Large intestine (tissue), 3 donors: ENCODE measurements around the gene DDIAS. TPM values are rescaled to one million over a fixed set of nuclear protein-coding genes. Genes with fewer than 3 reads are reported as not detected.
"Not testable (repeated sequence)": the region's sequence is repeated elsewhere in the genome, so short reads cannot be mapped to it uniquely, and the experiment has no call there.

Source experiments
- DNase-seq, 2 donors: peaks; one replicate each; pipeline versions ENCODE4 v3.0.0 to v3.0.0-alpha.2; 2013
- H3K27ac ChIP-seq: one replicate; pipeline ENCODE4 v1.5.1; 2013; ENCODE audit warnings: low read length
- H3K27me3 ChIP-seq: 2 replicates; pipeline ENCODE4 v1.6.1; 2013; ENCODE audit warnings: low read length; ENCODE audit not compliant: control insufficient read depth, insufficient read depth
- H3K36me3 ChIP-seq: 2 replicates; pipeline ENCODE4 v1.6.1; 2013; ENCODE audit warnings: low read length; ENCODE audit not compliant: control insufficient read depth, insufficient read depth
- H3K4me1 ChIP-seq: one replicate; pipeline ENCODE4 v1.6.1; 2013; ENCODE audit warnings: low read length; ENCODE audit not compliant: control insufficient read depth, insufficient read depth
- H3K4me3 ChIP-seq: one replicate; pipeline ENCODE4 v1.5.1; 2013; ENCODE audit warnings: low read length
- H3K9me3 ChIP-seq: one replicate; pipeline ENCODE4 v1.6.1; 2013; ENCODE audit warnings: mild to moderate bottlenecking, low read depth, low read length, moderate library complexity; ENCODE audit not compliant: control insufficient read depth
- WGBS: methylation state at CpG from one replicate; pipeline ENCODE4 v1.1.5; 2013; ENCODE audit warnings: low lambda C conversion rate; ENCODE audit not compliant: insufficient coverage; 5-methylcytosine and 5-hydroxymethylcytosine counted together
- polyA plus RNA-seq: library from polyadenylated mRNA; unstranded; fragments of 120-200 nt; gene quantifications from one replicate; pipeline ENCODE4 v1.2.1, GENCODE V29; 2013

Gene DDIAS
- polyA plus RNA-seq, 1 donor = 2.5 TPM

- no peak for DNase-seq
- Histone ChIP-seq H3K36me3 (no peaks in the 10 kb centered on the region), H3K27ac (no peak overlapping the region), H3K27me3 (no peaks in the 10 kb centered on the region), H3K4me1 (no peaks in the 10 kb centered on the region), H3K9me3 (no peaks in the 10 kb centered on the region), H3K4me3 (no peak overlapping the region)
- no CpG with 5 or more reads among the region's 2 CpGs for WGBS
Observed at GRCh38 chr11:82942376-82942775, 40.8 kb downstream of the DDIAS start.

GRCh38 chr11:82943430-82943829, 41.9 kb downstream of the DDIAS start:
- peak; percentile 19 to 65 for DNase-seq
- WGBS = 33% methylated on average over 1 of the region's 1 CpG
- H3K27ac ChIP-seq = not testable (repeated sequence)

GRCh38 chr11:82944198-82944597, 42.7 kb downstream of the DDIAS start:
- no peak for DNase-seq
- no CpG with 5 or more reads among the region's 2 CpGs for WGBS

More at GRCh38 chr11:82943430-82943829, 41.9 kb downstream of the DDIAS start:
- not testable (repeated sequence) for H3K4me1 ChIP-seq, H3K27me3 ChIP-seq, H3K36me3 ChIP-seq, H3K4me3 ChIP-seq, H3K9me3 ChIP-seq

GRCh38 chr11:82945041-82945440, 43.5 kb downstream of the DDIAS start:
- H3K27ac ChIP-seq, H3K36me3 ChIP-seq, H3K27me3 ChIP-seq, H3K9me3 ChIP-seq, H3K4me3 ChIP-seq, DNase-seq, H3K4me1 ChIP-seq: not testable (repeated sequence)
- WGBS = no CpG with 5 or more reads among the region's 1 CpG

More at GRCh38 chr11:82944198-82944597, 42.7 kb downstream of the DDIAS start:
- no peaks in the 10 kb centered on the region for H3K36me3 ChIP-seq
- no peak overlapping the region for H3K4me3 ChIP-seq
- H3K27ac ChIP-seq = no peak overlapping the region
- H3K9me3 ChIP-seq = no peaks in the 10 kb centered on the region
- H3K27me3 ChIP-seq = no peaks in the 10 kb centered on the region
- no peaks in the 10 kb centered on the region for H3K4me1 ChIP-seq

- DNase-seq = no peak
- Histone ChIP-seq H3K27ac (no peak overlapping the region), H3K9me3 (no peaks in the 10 kb centered on the region), H3K27me3 (no peaks in the 10 kb centered on the region), H3K4me3 (no peak overlapping the region), H3K4me1 (no peaks in the 10 kb centered on the region), H3K36me3 (no peaks in the 10 kb centered on the region)
Observed at GRCh38 chr11:82945682-82946081, 44.1 kb downstream of the DDIAS start.

- H3K27ac ChIP-seq = no peak overlapping the region
- DNase-seq = no peak
Observed at GRCh38 chr11:82949352-82949751, 47.8 kb downstream of the DDIAS start.

GRCh38 chr11:82950502-82950901, 49.0 kb downstream of the DDIAS start:
- not testable (repeated sequence) for H3K4me3 ChIP-seq, H3K27ac ChIP-seq, H3K27me3 ChIP-seq, H3K4me1 ChIP-seq, H3K36me3 ChIP-seq, DNase-seq, H3K9me3 ChIP-seq
- no CpG with 5 or more reads among the region's 2 CpGs for WGBS

More at GRCh38 chr11:82949352-82949751, 47.8 kb downstream of the DDIAS start:
- Histone ChIP-seq H3K4me1 (no peaks in the 10 kb centered on the region), H3K36me3 (no peaks in the 10 kb centered on the region), H3K4me3 (no peak overlapping the region), H3K27me3 (no peaks in the 10 kb centered on the region), H3K9me3 (no peaks in the 10 kb centered on the region)

GRCh38 chr11:82955736-82956453, 54.4 kb downstream of the DDIAS start:
- WGBS = no CpG with 5 or more reads among the region's 9 CpGs
- H3K36me3 ChIP-seq, DNase-seq: not testable (repeated sequence)

GRCh38 chr11:82959987-82960778, 58.6 kb downstream of the DDIAS start:
- WGBS = 100% methylated on average over 1 of the region's 5 CpGs
- peaks cover 2% of the 10 kb centered on the region for H3K9me3 ChIP-seq
- no peaks in the 10 kb centered on the region for H3K4me1 ChIP-seq
- H3K27ac ChIP-seq = no peak overlapping the region
- no peaks in the 10 kb centered on the region for H3K36me3 ChIP-seq
- H3K4me3 ChIP-seq = no peak overlapping the region
- no peaks in the 10 kb centered on the region for H3K27me3 ChIP-seq
- DNase-seq = no peak

More at GRCh38 chr11:82955736-82956453, 54.4 kb downstream of the DDIAS start:
- H3K9me3 ChIP-seq, H3K27ac ChIP-seq, H3K4me3 ChIP-seq, H3K27me3 ChIP-seq, H3K4me1 ChIP-seq: not testable (repeated sequence)

GRCh38 chr11:82960779-82961143, 59.2 kb downstream of the DDIAS start:
- WGBS = no CpG with 5 or more reads among the region's 2 CpGs
- no peak for DNase-seq
- Histone ChIP-seq H3K9me3 (peaks cover 2% of the 10 kb centered on the region), H3K4me3 (no peak overlapping the region), H3K27me3 (no peaks in the 10 kb centered on the region), H3K27ac (no peak overlapping the region), H3K4me1 (no peaks in the 10 kb centered on the region), H3K36me3 (no peaks in the 10 kb centered on the region)

- H3K27ac ChIP-seq, H3K4me3 ChIP-seq, H3K4me1 ChIP-seq, H3K27me3 ChIP-seq, H3K36me3 ChIP-seq, H3K9me3 ChIP-seq, DNase-seq: not testable (repeated sequence)
Observed at GRCh38 chr11:82962021-82962420, 60.5 kb downstream of the DDIAS start.
